ENCODE data around the gene C1QTNF6.

Gene C1QTNF6

GRCh38 chr22:37135023-37135422 is 53.0 kb downstream of the C1QTNF6 start:
- ATAC-seq (no peak), DNase-seq (no peak)
- Mint-ChIP-seq H3K4me3 (no peak overlapping the region), H3K4me1 (peaks cover 40% of the 10 kb centered on the region), H3K27me3 (no peaks in the 10 kb centered on the region), H3K27ac (peak overlapping the region; percentile 46), H3K36me3 (ENCODE audit: low read depth) (peaks cover 65% of the 10 kb centered on the region), H3K9me3 (no peaks in the 10 kb centered on the region)

GRCh38 chr22:37133304-37134018 is 54.6 kb downstream of the C1QTNF6 start:
- no peaks in the 10 kb centered on the region for H3K9me3 Mint-ChIP-seq
- peaks cover 24% of the 10 kb centered on the region for H3K4me1 Mint-ChIP-seq
- no peak overlapping the region for H3K4me3 Mint-ChIP-seq
- no peak for ATAC-seq
- no peaks in the 10 kb centered on the region for H3K27me3 Mint-ChIP-seq
- peaks cover 54% of the 10 kb centered on the region for H3K36me3 Mint-ChIP-seq (ENCODE audit: low read depth)
- no peak overlapping the region for H3K27ac Mint-ChIP-seq
- no peak for DNase-seq

GRCh38 chr22:37132773-37133172 is 55.3 kb downstream of the C1QTNF6 start:
- peaks cover 47% of the 10 kb centered on the region for H3K36me3 Mint-ChIP-seq (ENCODE audit: low read depth)
- no peaks in the 10 kb centered on the region for H3K27me3 Mint-ChIP-seq
- no peak for ATAC-seq
- no peak for DNase-seq
- H3K9me3 Mint-ChIP-seq, result no peaks in the 10 kb centered on the region
- H3K4me3 Mint-ChIP-seq, result no peak overlapping the region
- H3K4me1 Mint-ChIP-seq, result peaks cover 17% of the 10 kb centered on the region
- peak overlapping the region; percentile 17 for H3K27ac Mint-ChIP-seq

All from activated naive CD8-positive, alpha-beta T cell treated with anti-CD3 and anti-CD28 coated beads, Interleukin-2, amount 50 U/mL, for 24 hours (primary cell).